HepG2 (cell line): Measurements from ENCODE around the gene CLBA1. TPM values are rescaled to one million over a fixed set of nuclear protein-coding genes. Genes with fewer than 3 reads are reported as not detected.
"Not testable (repeated sequence)": the region's sequence is repeated elsewhere in the genome, so short reads cannot be mapped to it uniquely, and the experiment has no call there.

Source experiments
- ATAC-seq: fragments of 200-7000 bp; cut with Tn5 transposase; 3 replicates; pipeline ENCODE4 v1.9.1; 2020; ENCODE audit warnings: mild to moderate bottlenecking, moderate library complexity
- BruUV-seq: library from RNA; stranded (reverse); fragments of 400-500 nt; replicated peaks from 2 replicates; lab custom pipeline; 2021; lab: Mats Ljungman, UMichigan
- CTCF ChIA-PET: fragments of 300-600 bp; formaldehyde crosslinking; extraction: SDS; loops from one replicate; lab custom pipeline; 2021; ENCODE audit warnings: low total read pairs, inconsistent platforms, low intra/inter-chr PET ratio; lab: Yijun Ruan, JAX
- POLR2A ChIA-PET: fragments of 350-600 bp; sonication (Branson Sonifier 250); formaldehyde crosslinking; loops from one replicate; lab custom pipeline; 2020; ENCODE audit warnings: antibody characterized with exemption, inconsistent platforms; lab: Yijun Ruan, JAX
- DNase-seq: peaks from one replicate; pipeline ENCODE4 v3.0.0-alpha.2; 2015; ENCODE audit warnings: low spot score
- FAIRE-seq: peaks from 3 replicates; lab custom pipeline; 2011; peaks lifted over from hg19 to GRCh38; lab: Jason Lieb, UNC
- H2AFZ ChIP-seq: one replicate; pipeline ENCODE4 v1.6.1; 2011; ENCODE audit warnings: low read length, inconsistent platforms
- H3K27ac ChIP-seq: fragments of 300-600 bp; 3 replicates; pipeline ENCODE4 v1.8.0; 2011; ENCODE audit warnings: mixed run types, mild to moderate bottlenecking, mixed read lengths, low read length, inconsistent platforms; ENCODE audit not compliant: insufficient read depth; ENCODE audit errors: extremely low read length
- H3K27me3 ChIP-seq, 2 experiments: fragments of 200-600 bp in 1 of 2; 2 replicates in 1 of 2; 3 replicates in 1 of 2; pipeline versions ENCODE4 v1.6.0 to v1.8.0; 2011; ENCODE audit warnings: low read length in 2 of 2, mild to moderate bottlenecking in 2 of 2, moderate library complexity in 2 of 2, inconsistent platforms in 1 of 2; ENCODE audit not compliant: insufficient read depth in 2 of 2, control insufficient read depth in 1 of 2
- H3K36me3 ChIP-seq, 2 experiments: fragments of 200-600 bp in 1 of 2; replicated peaks in 1 of 2; 2 replicates in 1 of 2; 3 replicates in 1 of 2; pipeline versions ENCODE4 v1.5.1 to v1.8.0; 2011; ENCODE audit warnings: low read length in 2 of 2, inconsistent platforms in 1 of 2; ENCODE audit not compliant: insufficient read depth in 2 of 2, control insufficient read depth in 1 of 2
- H3K4me1 ChIP-seq: 2 replicates; pipeline ENCODE4 v1.5.1; 2012; ENCODE audit warnings: low read length, inconsistent platforms; ENCODE audit not compliant: insufficient read depth
- H3K4me2 ChIP-seq: 2 replicates; pipeline ENCODE4 v1.6.0; 2011; ENCODE audit warnings: low read depth, low read length, inconsistent platforms
- H3K4me3 ChIP-seq, 3 experiments: fragments of 200-600 bp in 1 of 3; sonication (generic), shearing (Covaris generic) in 1 of 3; replicated peaks in 1 of 3; 2 replicates each; pipeline ENCODE4 v1.5.1; 2011 to 2016; ENCODE audit warnings: low read length in 3 of 3, inconsistent platforms in 2 of 3, low read depth in 2 of 3, mild to moderate bottlenecking in 2 of 3, control low read depth in 1 of 3, mixed read lengths in 1 of 3; ENCODE audit not compliant: insufficient read depth in 1 of 3
- H3K79me2 ChIP-seq: one replicate; pipeline ENCODE4 v1.6.1; 2011; ENCODE audit warnings: low read length, inconsistent platforms; ENCODE audit not compliant: insufficient read depth
- H3K9ac ChIP-seq: 2 replicates; pipeline ENCODE4 v1.6.0; 2011; ENCODE audit warnings: mild to moderate bottlenecking, low read depth, low read length, inconsistent platforms; ENCODE audit not compliant: insufficient read depth
- H3K9me3 ChIP-seq: 2 replicates; pipeline ENCODE4 v1.5.1; 2012; ENCODE audit warnings: mild to moderate bottlenecking, low read length
- H4K20me1 ChIP-seq: 2 replicates; pipeline ENCODE4 v1.6.0; 2011; ENCODE audit warnings: inconsistent platforms, mild to moderate bottlenecking, low read length, moderate library complexity; ENCODE audit not compliant: insufficient read depth
- WGBS: methylation state at CpG from one replicate; pipeline ENCODE4 v1.1.6; 2017; ENCODE audit warnings: low lambda C conversion rate; 5-methylcytosine and 5-hydroxymethylcytosine counted together
- in situ Hi-C: cut with HindIII; loops from 2 replicates; pipeline ENCODE4 v1.10.0; 2017; ENCODE audit warnings: low pct_unique_long_range_greater_than_20kb; ENCODE audit not compliant: extremely low pct_ligation_motif_present
- intact Hi-C: fragments of 100-400 bp; cut with micrococcal nuclease; formaldehyde crosslinking; loops from one replicate; pipeline ENCODE4 v1.10.0; 2022; ENCODE audit not compliant: unreplicated experiment
- polyA plus RNA-seq, 8 experiments: library from polyadenylated mRNA; depleted of rRNA in 3 of 8; stranded (reverse) in 7 of 8; unstranded in 1 of 8; fragments of >200 nt; fragmentation: Illumina TruSeq in 4 of 8; extraction: Trizol in 4 of 8; gene quantifications; 2 replicates each; pipeline versions ENCODE4 v1.2.1 to v1.2.3, GENCODE V29; 2011 to 2016; ENCODE audit warnings: low read depth in 4 of 8, missing spikeins in 1 of 8, mixed read lengths in 1 of 8; ENCODE audit not compliant: insufficient read depth in 1 of 8
- total RNA-seq, 5 experiments: library from RNA; depleted of rRNA; stranded (reverse); fragments of >200 nt; fragmentation: Illumina TruSeq; extraction: Trizol; gene quantifications; 2 replicates each; pipeline ENCODE4 v1.2.3, GENCODE V29; 2016; ENCODE audit warnings: low read depth in 1 of 5

The CLBA1 gene
- total and polyA plus RNA-seq, 2 of the 13 experiments (the other 11 are each of a cell fraction or from before 2014, with no cell fraction given) = 1.2 to 1.4 TPM

DNA sequence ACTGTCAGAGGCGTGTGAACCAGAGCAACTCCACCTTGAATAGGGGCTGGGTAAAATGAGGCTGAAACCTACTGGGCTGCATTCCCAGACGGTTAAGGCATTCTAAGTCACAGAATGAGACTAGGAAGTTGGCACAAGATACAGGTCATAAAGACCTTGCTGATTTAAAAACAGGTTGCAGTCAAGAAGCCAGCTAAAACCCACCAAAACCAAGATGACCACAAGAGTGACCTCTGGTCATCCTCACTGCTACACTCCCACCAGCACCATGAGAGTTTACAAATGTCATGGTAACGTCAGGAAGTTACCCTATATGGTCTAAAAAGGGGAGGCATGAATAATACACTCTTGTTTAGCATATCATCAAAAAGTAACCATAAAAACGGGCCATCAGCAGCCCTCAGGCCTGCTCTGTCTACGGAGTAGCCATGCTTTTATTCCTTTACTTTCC, 46.9 kb downstream of the CLBA1 start:
- POLR2A ChIA-PET, CTCF ChIA-PET, BruUV-seq, H3K27ac ChIP-seq, H3K79me2 ChIP-seq, H3K9me3 ChIP-seq, H3K36me3 ChIP-seq, H2AFZ ChIP-seq, intact Hi-C loops, H3K9ac ChIP-seq, FAIRE-seq, H3K4me2 ChIP-seq, ATAC-seq, H3K4me1 ChIP-seq, H3K4me3 ChIP-seq, H4K20me1 ChIP-seq, in situ Hi-C loops, DNase-seq: not testable (repeated sequence)
- H3K27me3 ChIP-seq = peaks cover 2 to 30% of the 10 kb centered on the region in 2 experiments; a peak in 4 of 5 replicates
- WGBS = 20% methylated on average over 4 of the region's 5 CpGs

DNA sequence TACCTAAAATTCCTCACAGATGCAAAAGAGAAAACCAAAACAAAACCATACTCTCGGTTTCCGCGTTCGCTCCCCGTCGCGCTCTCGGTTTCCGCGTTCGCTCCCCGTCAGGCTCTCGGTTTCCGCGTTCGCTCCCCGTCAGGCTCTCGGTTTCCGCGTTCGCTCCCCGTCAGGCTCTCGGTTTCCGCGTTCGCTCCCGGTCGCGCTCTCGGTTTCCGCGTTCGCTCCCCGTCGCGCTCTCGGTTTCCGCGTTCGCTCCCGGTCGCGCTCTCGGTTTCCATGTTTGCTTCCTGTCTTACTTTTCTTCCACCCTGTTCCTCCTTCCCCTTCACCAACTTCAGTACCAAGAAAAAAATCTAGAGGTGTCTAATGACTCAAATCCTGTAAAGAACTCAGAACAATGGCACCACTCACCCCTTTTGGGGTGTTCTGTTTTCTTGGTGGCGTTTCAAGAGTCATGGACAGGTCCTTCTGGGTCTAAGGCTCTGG, 47.9 kb downstream of the CLBA1 start:
- H3K9ac ChIP-seq, DNase-seq, ATAC-seq, intact Hi-C loops, POLR2A ChIA-PET, H3K4me1 ChIP-seq, BruUV-seq, H3K36me3 ChIP-seq, H4K20me1 ChIP-seq, H3K4me2 ChIP-seq, FAIRE-seq, H2AFZ ChIP-seq, H3K79me2 ChIP-seq, H3K27ac ChIP-seq, CTCF ChIA-PET, H3K9me3 ChIP-seq, in situ Hi-C loops, H3K4me3 ChIP-seq: not testable (repeated sequence)
- peaks cover 2 to 30% of the 10 kb centered on the region in 2 experiments; a peak in 3 of 5 replicates for H3K27me3 ChIP-seq
- 81% methylated on average over 45 of the region's 45 CpGs for WGBS
